K562 (cell line): ENCODE results near the gene CD36. TPM values are rescaled to one million over a fixed set of nuclear protein-coding genes. Genes with fewer than 3 reads are reported as not detected.

ENCODE experiments used
- ATAC-seq: fragments of 200-7000 bp; cut with Tn5 transposase; 3 replicates; pipeline ENCODE4 v1.9.1; 2020; ENCODE audit warnings: moderate library complexity
- BruUV-seq: library from RNA; stranded (reverse); fragments of 400-500 nt; replicated peaks from 2 replicates; lab custom pipeline; 2021; lab: Mats Ljungman, UMichigan
- CTCF ChIA-PET: fragments of 300-600 bp; formaldehyde crosslinking; extraction: SDS; loops from one replicate; lab custom pipeline; 2021; ENCODE audit warnings: low intra/inter-chr PET ratio; lab: Yijun Ruan, JAX
- POLR2A ChIA-PET: fragments of 300-600, 350-650 bp; sonication (Branson Sonifier 250); formaldehyde crosslinking; extraction: SDS; loops from one replicate; lab custom pipeline; 2021; ENCODE audit warnings: antibody characterized with exemption, inconsistent platforms; lab: Yijun Ruan, JAX
- DNase-seq, 4 experiments: peaks; one replicate each; pipeline versions ENCODE4 v3.0.0 to v3.0.0-alpha.2; 2011 to 2018; ENCODE audit warnings: low spot score in 3 of 4, mixed read lengths in 3 of 4; ENCODE audit errors: extremely low read depth in 1 of 4
- FAIRE-seq: peaks from 2 replicates; lab custom pipeline; 2011; peaks lifted over from hg19 to GRCh38; lab: Jason Lieb, UNC
- H2AFZ ChIP-seq: 2 replicates; pipeline ENCODE4 v1.6.0; 2011; ENCODE audit warnings: low read depth, low read length, control low read depth, inconsistent platforms
- H3K27ac ChIP-seq: fragments of 200-600 bp; 3 replicates; pipeline ENCODE4 v1.8.0; 2011; ENCODE audit warnings: low read depth, mild to moderate bottlenecking, control low read depth, inconsistent platforms, low read length, moderate library complexity, mixed read lengths; ENCODE audit errors: extremely low read depth
- H3K27me3 ChIP-seq, 2 experiments: fragments of 300-600 bp in 1 of 2; 2 replicates in 1 of 2; 3 replicates in 1 of 2; pipeline versions ENCODE4 v1.6.0 to v1.8.0; 2011; ENCODE audit warnings: inconsistent platforms in 2 of 2, low read length in 2 of 2, mild to moderate bottlenecking in 1 of 2, mixed read lengths in 1 of 2, moderate library complexity in 1 of 2; ENCODE audit not compliant: control insufficient read depth in 2 of 2, insufficient read depth in 2 of 2
- H3K36me3 ChIP-seq: fragments of 300-600 bp; 3 replicates; pipeline ENCODE4 v1.8.0; 2011; ENCODE audit warnings: mild to moderate bottlenecking, low read length, inconsistent platforms; ENCODE audit not compliant: control insufficient read depth, insufficient read depth
- H3K4me1 ChIP-seq, 2 experiments: fragments of 200-600 bp in 1 of 2; replicated peaks in 1 of 2; 2 replicates in 1 of 2; 3 replicates in 1 of 2; pipeline versions ENCODE4 v1.5.1 to v1.8.0; 2011; ENCODE audit warnings: inconsistent platforms in 2 of 2, low read length in 2 of 2, mild to moderate bottlenecking in 1 of 2, mixed read lengths in 1 of 2, moderate library complexity in 1 of 2; ENCODE audit not compliant: control insufficient read depth in 2 of 2, insufficient read depth in 2 of 2
- H3K4me2 ChIP-seq: 2 replicates; pipeline ENCODE4 v1.6.1; 2011; ENCODE audit warnings: low read length, control low read depth, inconsistent platforms, mixed read lengths; ENCODE audit not compliant: insufficient read depth
- H3K4me3 ChIP-seq: fragments of 200-600 bp; sonication (generic), shearing (Covaris generic); 2 replicates; pipeline ENCODE4 v1.5.1; 2016; ENCODE audit warnings: control low read depth, inconsistent platforms
- H3K79me2 ChIP-seq: fragments of 200-600 bp; 3 replicates; pipeline ENCODE4 v1.8.0; 2011; ENCODE audit warnings: low read length, inconsistent platforms; ENCODE audit not compliant: control insufficient read depth, insufficient read depth
- H3K9ac ChIP-seq, 2 experiments: 2 replicates each; pipeline versions ENCODE4 v1.6.0 to v1.6.1; 2011; ENCODE audit warnings: low read depth in 2 of 2, low read length in 2 of 2, control low read depth in 1 of 2, inconsistent platforms in 1 of 2, mild to moderate bottlenecking in 1 of 2, mixed read lengths in 1 of 2; ENCODE audit not compliant: insufficient read depth in 1 of 2
- H3K9me1 ChIP-seq: one replicate; pipeline ENCODE4 v1.6.0; 2011; ENCODE audit warnings: inconsistent platforms, mild to moderate bottlenecking, low read length, moderate library complexity; ENCODE audit not compliant: control insufficient read depth, insufficient read depth
- H3K9me3 ChIP-seq: replicated peaks from 2 replicates; pipeline ENCODE4 v1.5.1; 2011; ENCODE audit warnings: low read depth, low read length, inconsistent platforms; ENCODE audit not compliant: control insufficient read depth, insufficient read depth
- H4K20me1 ChIP-seq: replicated peaks from 2 replicates; pipeline ENCODE4 v1.6.1; 2011; ENCODE audit warnings: low read length, inconsistent platforms, mixed read lengths; ENCODE audit not compliant: control insufficient read depth, insufficient read depth
- ATF2 ChIP-seq: sonication (generic); formaldehyde crosslinking; IDR thresholded peaks from 2 replicates; pipeline ENCODE4 v1.8.1; 2022; ENCODE audit warnings: missing genetic modification reagents
- CHD1 ChIP-seq: fragments of 200-600 bp; sonication (generic); IDR thresholded peaks from one replicate; pipeline ENCODE4 v1.6.1; 2012; ENCODE audit warnings: mild to moderate bottlenecking, moderate library complexity, low read length, inconsistent platforms
- ELF4 ChIP-seq: fragments of 450-650 bp; formaldehyde crosslinking; IDR thresholded peaks from 2 replicates; pipeline ENCODE4 v1.4.0; 2022; ENCODE audit warnings: missing genetic modification characterization
- FOXA1 ChIP-seq: fragments of 450-650 bp; IDR thresholded peaks from 2 replicates; pipeline ENCODE4 v1.6.1; 2016; ENCODE audit warnings: mild to moderate bottlenecking, borderline replicate concordance
- HNRNPLL ChIP-seq: fragments of 200-400 bp; formaldehyde crosslinking; IDR thresholded peaks from 2 replicates; pipeline ENCODE4 v1.6.1; 2017; ENCODE audit warnings: low read length, low read depth, mild to moderate bottlenecking; ENCODE audit not compliant: poor library complexity, severe bottlenecking
- KAT7 ChIP-seq: sonication (generic); formaldehyde crosslinking; IDR thresholded peaks from 2 replicates; pipeline ENCODE4 v1.8.0; 2022; ENCODE audit warnings: missing genetic modification reagents, mild to moderate bottlenecking, borderline replicate concordance
- NBN ChIP-seq: fragments of 450-650 bp; IDR thresholded peaks from 2 replicates; pipeline ENCODE4 v1.6.1; 2016; ENCODE audit warnings: low read depth, mild to moderate bottlenecking
- POU5F1 ChIP-seq: fragments of 150-350 bp; IDR thresholded peaks from 2 replicates; pipeline ENCODE4 v1.6.1; 2014; ENCODE audit warnings: borderline replicate concordance, low read length, low read depth, mild to moderate bottlenecking; ENCODE audit not compliant: partially characterized antibody
- SP2 ChIP-seq: IDR thresholded peaks from 2 replicates; pipeline ENCODE4 v1.6.1; 2011; ENCODE audit warnings: mild to moderate bottlenecking, low read depth, low read length, moderate library complexity; ENCODE audit not compliant: poor library complexity, severe bottlenecking; ENCODE audit errors: extremely low read depth
- SREBF2 ChIP-seq: sonication (generic); formaldehyde crosslinking; IDR thresholded peaks from 2 replicates; pipeline ENCODE4 v1.4.0; 2020; ENCODE audit warnings: mild to moderate bottlenecking, missing genetic modification reagents
- TAF1 ChIP-seq: IDR thresholded peaks from 2 replicates; pipeline ENCODE4 v1.6.1; 2011; ENCODE audit warnings: mild to moderate bottlenecking, low read length, moderate library complexity; ENCODE audit not compliant: insufficient read depth, control insufficient read depth, severe bottlenecking; ENCODE audit errors: extremely low read depth
- TARDBP ChIP-seq: fragments of 450-650 bp; IDR thresholded peaks from 2 replicates; pipeline ENCODE4 v1.6.1; 2016
- TFAP4 ChIP-seq: sonication (generic); formaldehyde crosslinking; IDR thresholded peaks from 2 replicates; pipeline ENCODE4 v1.8.0; 2022; ENCODE audit warnings: missing genetic modification reagents, mild to moderate bottlenecking, moderate library complexity, borderline replicate concordance
- ZBTB17 ChIP-seq: fragments of 450-650 bp; formaldehyde crosslinking; IDR thresholded peaks from 2 replicates; pipeline ENCODE4 v1.4.0; 2020; ENCODE audit warnings: mild to moderate bottlenecking
- ZNF277 ChIP-seq: fragments of 250-450 bp; sonication (Bioruptor Pico); IDR thresholded peaks from 2 replicates; pipeline ENCODE4 v1.8.0; 2022; ENCODE audit warnings: inconsistent platforms, mild to moderate bottlenecking, moderate library complexity, borderline replicate concordance
- WGBS: fragments of 100-300 bp; shearing (Covaris generic); methylation state at CpG from one replicate; pipeline ENCODE4 v1.1.6; 2016; ENCODE audit warnings: low coverage, mixed read lengths; ENCODE audit not compliant: insufficient coverage; ENCODE audit errors: missing lambda C conversion rate; 5-methylcytosine and 5-hydroxymethylcytosine counted together
- in situ Hi-C: fragments of 300-500 bp; cut with MboI; formaldehyde crosslinking; loops from 4 replicates; pipeline ENCODE4 v1.15.0; 2018; ENCODE audit warnings: inconsistent platforms, mixed read lengths
- intact Hi-C: fragments of 100-400 bp; cut with micrococcal nuclease; formaldehyde crosslinking; loops from 2 replicates; pipeline ENCODE4 v1.14.2; 2022
- polyA plus RNA-seq, 8 experiments: library from polyadenylated mRNA; depleted of rRNA in 4 of 8; stranded (reverse) in 5 of 8; unstranded in 3 of 8; fragments of >200 nt; fragmentation: Nextera tagmentation in 2 of 8; fragmentation: Illumina TruSeq in 1 of 8; extraction: Ambion mirVana in 2 of 8; extraction: Trizol in 1 of 8; gene quantifications; 2 replicates each; pipeline versions ENCODE4 v1.2.1 to v1.2.3, GENCODE V29; 2011 to 2014; ENCODE audit warnings: inconsistent platforms in 1 of 8, missing spikeins in 1 of 8
- total RNA-seq, 7 experiments: library from RNA; depleted of rRNA in 6 of 7; stranded (reverse); fragments of >200 nt in 6 of 7; fragmentation: Illumina TruSeq in 2 of 7; extraction: Trizol in 2 of 7; gene quantifications; 2 replicates each; pipeline versions ENCODE4 v1.2.1 to v1.2.3, GENCODE V29; 2011 to 2021; ENCODE audit warnings: low replicate concordance in 1 of 7

CD36 gene
- total and polyA plus RNA-seq, 9 of the 15 experiments (the other 6 are each of a cell fraction or from before 2014, with no cell fraction given) = 0.09 to 4.0 (median 0.42) TPM

- no peaks in the 10 kb centered on the region for H3K36me3 ChIP-seq
- intact Hi-C loops (no loop called here), in situ Hi-C loops (no loop called here)
- no peaks in the 10 kb centered on the region for H4K20me1 ChIP-seq
- H3K9me3 ChIP-seq = no peaks in the 10 kb centered on the region
- no peak overlapping the region for H2AFZ ChIP-seq
- H3K27me3 ChIP-seq = no peaks in the 10 kb centered on the region
- no TSS peak for BruUV-seq
- no peaks in the 10 kb centered on the region for H3K9me1 ChIP-seq
- H3K4me2 ChIP-seq = no peak overlapping the region
- H3K9ac ChIP-seq = no peak overlapping the region
- no peaks in the 10 kb centered on the region for H3K79me2 ChIP-seq
- TF ChIP-seq TAF1 (no peak), SP2 (no peak), NBN (no peak), CHD1 (no peak), ELF4 (CRISPR knock-in tag) (no peak)
- no peak overlapping the region for H3K27ac ChIP-seq
- DNase-seq (no peak), FAIRE-seq (no peak), ATAC-seq (no peak)
- CTCF ChIA-PET = no interaction called here
- H3K4me3 ChIP-seq = no peak overlapping the region
- POLR2A ChIA-PET = no interaction called here
- H3K4me1 ChIP-seq = no peaks in the 10 kb centered on the region
These were observed 30.1 kb upstream of the CD36 start for GRCh38 chr7:80608336-80608735.

- H2AFZ ChIP-seq = no peak overlapping the region
- ATAC-seq (no peak), DNase-seq (no peak), FAIRE-seq (no peak)
- ChIA-PET POLR2A (no interaction called here), CTCF (no interaction called here)
- no peak overlapping the region for H3K4me2 ChIP-seq
- no peaks in the 10 kb centered on the region for H3K79me2 ChIP-seq
- no peaks in the 10 kb centered on the region for H4K20me1 ChIP-seq
- intact Hi-C loops (no loop called here), in situ Hi-C loops (no loop called here)
- WGBS = 0% methylated on average over 1 of the region's 1 CpG
- H3K9ac ChIP-seq = no peak overlapping the region
- H3K27me3 ChIP-seq = no peaks in the 10 kb centered on the region
- no peaks in the 10 kb centered on the region for H3K4me1 ChIP-seq
- no peak overlapping the region for H3K27ac ChIP-seq
- H3K36me3 ChIP-seq = no peaks in the 10 kb centered on the region
- H3K4me3 ChIP-seq = no peak overlapping the region
- H3K9me1 ChIP-seq = no peaks in the 10 kb centered on the region
- no TSS peak for BruUV-seq
- no peaks in the 10 kb centered on the region for H3K9me3 ChIP-seq
- TF ChIP-seq FOXA1 (no peak), KAT7 (CRISPR knock-in tag) (no peak), TFAP4 (CRISPR knock-in tag) (no peak), ATF2 (CRISPR knock-in tag) (no peak), TARDBP (no peak), ZBTB17 (no peak), SREBF2 (CRISPR knock-in tag) (no peak), ZNF277 (CRISPR knock-in tag) (no peak), POU5F1 (no peak), HNRNPLL (no peak)
These were observed 28.7 kb upstream of the CD36 start for GRCh38 chr7:80609751-80610150.
